Measurements from ENCODE around the gene MPDU1. TPM values are rescaled to one million over a fixed set of nuclear protein-coding genes. Genes with fewer than 3 reads are reported as not detected.

MPDU1 gene
- total RNA-seq, 1 experiment from 2014 or later: 57.0 TPM

DNA sequence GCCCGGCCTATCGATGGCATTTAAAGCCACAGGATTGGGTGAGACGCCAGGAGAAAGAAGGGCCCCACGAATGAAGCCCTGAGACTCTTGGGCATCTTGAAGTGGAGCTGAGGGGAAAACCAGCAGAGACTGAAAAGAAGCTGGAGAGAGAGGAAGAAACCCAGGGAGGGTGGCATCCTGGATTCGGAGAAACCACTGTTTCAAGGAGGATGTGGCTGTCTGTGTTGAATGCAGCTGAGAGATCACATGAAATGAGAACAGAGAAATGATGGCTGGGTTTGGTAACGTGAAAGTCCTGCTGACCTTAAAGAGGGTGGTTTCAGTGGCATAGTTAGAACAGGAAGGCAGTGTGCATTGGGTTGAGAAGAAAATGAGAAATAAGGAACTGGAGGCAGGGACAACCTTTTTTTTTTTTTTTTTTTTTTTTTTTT, 31.0 kb upstream of the MPDU1 start:
- ChIA-PET POLR2A (no interaction called here), CTCF (interaction anchor here (0.7 to 1.7 kb wide), 3 partner anchors 8 to 197 kb away, joined by 3 to 13 read pairs (median 4); no protein-coding TSS in a partner anchor)
- Mint-ChIP-seq H3K4me3 (no peak overlapping the region), H3K36me3 (no peaks in the 10 kb centered on the region), H3K9me3 (no peaks in the 10 kb centered on the region), H3K27ac (no peak overlapping the region), H3K27me3 (ENCODE audit: low read depth) (peaks cover 6% of the 10 kb centered on the region), H3K4me1 (peaks cover 25% of the 10 kb centered on the region)
- DNase-seq (ENCODE audit: low spot score) (no peak), ATAC-seq (no peak)
- TF ChIP-seq ZNF317 (CRISPR knock-in tag; IDR thresholded peaks at IDR 0.05; ENCODE audit: borderline replicate concordance, low read depth) (no peak), ZBTB21 (CRISPR knock-in tag; IDR thresholded peaks at IDR 0.05; ENCODE audit: borderline replicate concordance) (no peak), IRF2 (CRISPR knock-in tag; IDR thresholded peaks at IDR 0.05; ENCODE audit: borderline replicate concordance, low read depth) (no peak), SMAD3 (CRISPR knock-in tag; IDR thresholded peaks at IDR 0.05; ENCODE audit: borderline replicate concordance) (no peak), CDX4 (CRISPR knock-in tag; IDR thresholded peaks at IDR 0.05; ENCODE audit: borderline replicate concordance) (no peak), MAX (CRISPR knock-in tag; IDR thresholded peaks at IDR 0.05) (no peak), PRRX2 (CRISPR knock-in tag; IDR thresholded peaks at IDR 0.05) (no peak), E2F4 (CRISPR knock-in tag; IDR thresholded peaks at IDR 0.05; ENCODE audit: borderline replicate concordance, low read depth) (no peak), CREM (CRISPR knock-in tag; IDR thresholded peaks at IDR 0.05) (no peak)

DNA sequence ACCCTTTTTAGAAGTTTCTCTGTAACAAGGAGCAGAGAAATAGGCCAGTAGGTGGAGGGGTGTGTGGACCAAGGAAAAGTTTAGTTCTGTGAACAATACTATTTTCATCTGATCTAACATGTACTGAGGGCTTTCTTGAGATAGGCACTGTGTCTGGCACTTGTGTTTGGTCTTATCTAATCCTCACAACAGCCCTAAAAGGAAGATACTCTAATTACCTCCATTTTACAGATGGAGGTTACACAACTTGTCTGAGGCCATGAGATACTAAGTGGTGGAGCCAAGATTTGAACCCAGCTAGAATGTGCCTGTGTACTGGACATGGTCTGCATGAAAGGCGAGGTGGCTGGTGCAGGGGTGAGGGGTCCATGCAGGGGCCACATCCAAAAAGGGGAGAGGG, 30.3 kb upstream of the MPDU1 start:
- Mint-ChIP-seq H3K36me3 (no peaks in the 10 kb centered on the region), H3K27me3 (ENCODE audit: low read depth) (peaks cover 2% of the 10 kb centered on the region), H3K27ac (no peak overlapping the region), H3K4me1 (peaks cover 29% of the 10 kb centered on the region), H3K4me3 (no peak overlapping the region), H3K9me3 (no peaks in the 10 kb centered on the region)
- TF ChIP-seq FOXK1 (CRISPR knock-in tag; IDR thresholded peaks at IDR 0.05) (no peak), ZNF317 (CRISPR knock-in tag; IDR thresholded peaks at IDR 0.05; ENCODE audit: borderline replicate concordance, low read depth) (no peak)
- POLR2A ChIA-PET: no interaction called here
- CTCF ChIA-PET: interaction anchor here (0.7 kb wide), 1 partner anchor 438 kb away, joined by 3 read pairs; no protein-coding TSS in a partner anchor
- ATAC-seq (no peak), DNase-seq (ENCODE audit: low spot score) (no peak)

GRCh38 chr17:7555320-7555948, 28.2 kb upstream of the MPDU1 start:
- H3K4me3 Mint-ChIP-seq: no peak overlapping the region
- CTCF ChIA-PET: interaction anchor here (0.6 to 3.3 kb wide), 17 partner anchors 13 to 486 kb away, joined by 3 to 31 read pairs (median 3); partner anchors contain the start of genes ACAP1, CHRNB1, FXR2 and SLC2A4
- H3K27me3 Mint-ChIP-seq (ENCODE audit: low read depth): no peaks in the 10 kb centered on the region; the same call in 1 of the 2 replicates
- no peaks in the 10 kb centered on the region for H3K36me3 Mint-ChIP-seq
- POLR2A ChIA-PET: no interaction called here
- H3K4me1 Mint-ChIP-seq: peaks cover 48% of the 10 kb centered on the region
- no peak for TF ChIP-seq EMX1 (CRISPR knock-in tag; IDR thresholded peaks at IDR 0.05)
- TF ChIP-seq RORB (CRISPR knock-in tag; IDR thresholded peaks at IDR 0.05): no peak
- TF ChIP-seq, protein P1, sequence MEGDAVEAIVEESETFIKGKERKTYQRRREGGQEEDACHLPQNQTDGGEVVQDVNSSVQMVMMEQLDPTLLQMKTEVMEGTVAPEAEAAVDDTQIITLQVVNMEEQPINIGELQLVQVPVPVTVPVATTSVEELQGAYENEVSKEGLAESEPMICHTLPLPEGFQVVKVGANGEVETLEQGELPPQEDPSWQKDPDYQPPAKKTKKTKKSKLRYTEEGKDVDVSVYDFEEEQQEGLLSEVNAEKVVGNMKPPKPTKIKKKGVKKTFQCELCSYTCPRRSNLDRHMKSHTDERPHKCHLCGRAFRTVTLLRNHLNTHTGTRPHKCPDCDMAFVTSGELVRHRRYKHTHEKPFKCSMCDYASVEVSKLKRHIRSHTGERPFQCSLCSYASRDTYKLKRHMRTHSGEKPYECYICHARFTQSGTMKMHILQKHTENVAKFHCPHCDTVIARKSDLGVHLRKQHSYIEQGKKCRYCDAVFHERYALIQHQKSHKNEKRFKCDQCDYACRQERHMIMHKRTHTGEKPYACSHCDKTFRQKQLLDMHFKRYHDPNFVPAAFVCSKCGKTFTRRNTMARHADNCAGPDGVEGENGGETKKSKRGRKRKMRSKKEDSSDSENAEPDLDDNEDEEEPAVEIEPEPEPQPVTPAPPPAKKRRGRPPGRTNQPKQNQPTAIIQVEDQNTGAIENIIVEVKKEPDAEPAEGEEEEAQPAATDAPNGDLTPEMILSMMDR (IDR thresholded peaks at IDR 0.05): no peak
- no peak for TF ChIP-seq NFYB (CRISPR knock-in tag; conservative IDR thresholded peaks at IDR 0.05; ENCODE audit: low read depth)
- peak; percentile 6; the same call in 1 of the 2 replicates for ATAC-seq
- DNase-seq (ENCODE audit: low spot score): no peak
- peak overlapping the region; percentile 22; the same call in 1 of the 2 replicates for H3K27ac Mint-ChIP-seq
- H3K9me3 Mint-ChIP-seq: no peaks in the 10 kb centered on the region

DNA sequence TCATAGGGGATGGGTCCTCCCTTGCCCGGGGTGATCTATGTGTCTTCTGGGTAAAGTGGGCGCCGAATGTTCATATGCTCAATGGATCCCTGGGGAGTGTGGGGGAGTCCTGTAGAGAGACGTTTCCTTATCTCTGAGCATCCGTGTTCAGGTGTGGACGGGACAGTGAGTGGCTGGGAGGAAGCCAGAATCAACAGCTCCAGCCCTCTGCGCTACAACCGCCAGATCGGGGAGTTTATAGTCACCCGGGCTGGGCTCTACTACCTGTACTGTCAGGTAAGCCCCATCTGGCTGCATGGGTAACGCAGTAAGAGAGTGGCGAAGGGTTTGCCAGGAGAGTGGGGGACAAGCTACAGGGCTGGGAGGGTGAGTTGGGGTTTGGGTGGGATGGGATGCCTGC, 27.0 kb upstream of the MPDU1 start:
- ATAC-seq (no peak), DNase-seq (ENCODE audit: low spot score) (no peak)
- Mint-ChIP-seq H3K4me3 (no peak overlapping the region), H3K9me3 (no peaks in the 10 kb centered on the region), H3K36me3 (no peaks in the 10 kb centered on the region), H3K27me3 (ENCODE audit: low read depth) (no peaks in the 10 kb centered on the region; the same call in 1 of the 2 replicates), H3K4me1 (peaks cover 53% of the 10 kb centered on the region), H3K27ac (0 out of 2 replicates have a peak overlapping the region, but pooled peaks have one; percentile 51)
- ChIA-PET CTCF (interaction anchor here (0.6 to 3.3 kb wide), 19 partner anchors 9 to 523 kb away, joined by 3 to 31 read pairs (median 5); partner anchors contain the start of genes FXR2, SOX15, TMEM102 and TNFSF12), POLR2A (no interaction called here)
- TF ChIP-seq JAZF1 (CRISPR knock-in tag; IDR thresholded peaks at IDR 0.05) (no peak), STAT6 (CRISPR knock-in tag; conservative IDR thresholded peaks at IDR 0.05; ENCODE audit: low read depth) (no peak), HMGA2 (CRISPR knock-in tag; IDR thresholded peaks at IDR 0.05) (no peak), MYBL2 (CRISPR knock-in tag; IDR thresholded peaks at IDR 0.05) (no peak), SP1 (CRISPR knock-in tag; conservative IDR thresholded peaks at IDR 0.05) (no peak), GABPB1 (CRISPR knock-in tag; IDR thresholded peaks at IDR 0.05) (no peak), PRRX2 (CRISPR knock-in tag; IDR thresholded peaks at IDR 0.05) (no peak)
- TF ChIP-seq, protein P2, sequence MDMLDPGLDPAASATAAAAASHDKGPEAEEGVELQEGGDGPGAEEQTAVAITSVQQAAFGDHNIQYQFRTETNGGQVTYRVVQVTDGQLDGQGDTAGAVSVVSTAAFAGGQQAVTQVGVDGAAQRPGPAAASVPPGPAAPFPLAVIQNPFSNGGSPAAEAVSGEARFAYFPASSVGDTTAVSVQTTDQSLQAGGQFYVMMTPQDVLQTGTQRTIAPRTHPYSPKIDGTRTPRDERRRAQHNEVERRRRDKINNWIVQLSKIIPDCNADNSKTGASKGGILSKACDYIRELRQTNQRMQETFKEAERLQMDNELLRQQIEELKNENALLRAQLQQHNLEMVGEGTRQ (CRISPR knock-in tag; IDR thresholded peaks at IDR 0.05): no peak
